Stimulated activated CD8-positive, alpha-beta memory T cell treated with anti-CD3 and anti-CD28 coated beads, Interleukin-4, amount 100 ng/mL, for 4 hours (primary cell): ENCODE measurements around the gene SRY.
"Not testable (repeated sequence)": the region's sequence is repeated elsewhere in the genome, so short reads cannot be mapped to it uniquely, and the experiment has no call there.

ENCODE experiments used
- DNase-seq, 2 donors: peaks; one replicate each; pipeline ENCODE4 v3.0.0-alpha.2; 2020; ENCODE audit warnings: low read depth in 2 of 2, low spot score in 1 of 2

Gene SRY

GRCh38 chrY:2787600-2787999, at the start of gene SRY:
TSS of gene SRY (minus strand) at chrY:2787682. CDS start at chrY:2787603, 79 bp downstream.
- DNase-seq = no peak

GRCh38 chrY:2837078-2837477, 49.6 kb upstream of the SRY start:
- no peak for DNase-seq

- DNase-seq = no peak
Observed at GRCh38 chrY:2835230-2835629, 47.7 kb upstream of the SRY start.

GRCh38 chrY:2828497-2828896, 41.0 kb upstream of the SRY start:
- DNase-seq = no peak

DNA sequence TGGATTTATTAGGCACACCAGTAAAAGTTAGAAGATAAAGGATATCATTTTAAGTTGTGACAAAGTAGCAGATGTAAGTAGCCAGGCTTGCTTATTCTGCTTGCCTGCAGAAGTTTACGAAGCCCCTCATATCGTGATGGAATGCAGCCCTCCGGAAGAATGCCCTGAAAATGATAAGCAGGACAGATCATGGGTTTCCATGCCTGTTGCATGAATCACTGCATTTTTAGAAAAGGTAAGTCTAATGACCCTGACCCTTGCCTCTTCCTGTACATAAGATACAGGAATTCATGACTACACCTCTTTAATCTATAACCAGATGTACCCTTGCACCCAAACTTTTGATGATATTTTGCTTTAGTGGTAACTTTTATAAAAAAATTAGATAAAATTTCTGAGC, 37.0 kb upstream of the SRY start:
- DNase-seq = no peak

GRCh38 chrY:2817146-2817896, 29.8 kb upstream of the SRY start:
- not testable (repeated sequence) for DNase-seq

DNA sequence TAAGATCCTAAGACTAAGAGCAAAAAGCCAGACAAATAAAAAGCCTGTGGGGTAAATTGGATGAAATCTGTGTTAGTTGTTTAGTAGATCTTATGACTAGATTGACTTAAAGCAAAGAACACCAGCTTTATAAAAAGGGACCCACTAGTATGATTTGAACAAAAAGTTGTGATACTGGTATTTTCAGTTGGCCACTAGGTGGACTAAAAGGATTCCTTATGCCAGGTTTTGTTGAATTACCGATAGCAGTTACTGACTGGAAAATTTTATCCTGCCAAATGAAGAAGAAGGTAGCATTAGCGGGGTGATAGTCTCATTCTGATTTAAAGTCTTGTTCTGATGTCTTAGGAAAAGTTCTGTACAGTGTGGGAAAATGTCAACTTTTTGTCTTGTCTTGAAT, 12.8 kb upstream of the SRY start:
- DNase-seq = no peak

- DNase-seq = no peak
Observed at GRCh38 chrY:2797991-2798390, 10.5 kb upstream of the SRY start.

- no peak for DNase-seq
Observed at GRCh38 chrY:2796977-2797523, 9.6 kb upstream of the SRY start.

GRCh38 chrY:2789756-2790155, 2.3 kb upstream of the SRY start:
- DNase-seq = no peak

DNA sequence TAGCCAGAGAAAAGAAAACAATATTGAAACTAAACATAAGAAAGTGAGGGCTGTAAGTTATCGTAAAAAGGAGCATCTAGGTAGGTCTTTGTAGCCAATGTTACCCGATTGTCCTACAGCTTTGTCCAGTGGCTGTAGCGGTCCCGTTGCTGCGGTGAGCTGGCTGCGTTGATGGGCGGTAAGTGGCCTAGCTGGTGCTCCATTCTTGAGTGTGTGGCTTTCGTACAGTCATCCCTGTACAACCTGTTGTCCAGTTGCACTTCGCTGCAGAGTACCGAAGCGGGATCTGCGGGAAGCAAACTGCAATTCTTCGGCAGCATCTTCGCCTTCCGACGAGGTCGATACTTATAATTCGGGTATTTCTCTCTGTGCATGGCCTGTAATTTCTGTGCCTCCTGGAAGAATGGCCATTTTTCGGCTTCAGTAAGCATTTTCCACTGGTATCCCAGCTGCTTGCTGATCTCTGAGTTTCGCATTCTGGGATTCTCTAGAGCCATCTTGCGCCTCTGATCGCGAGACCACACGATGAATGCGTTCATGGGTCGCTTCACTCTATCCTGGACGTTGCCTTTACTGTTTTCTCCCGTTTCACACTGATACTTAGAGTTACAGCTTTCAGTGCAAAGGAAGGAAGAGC, 488 bp downstream of the SRY start:
- no peak for DNase-seq
